CD4-positive, alpha-beta T cell treated with Interleukin-15 for 4 hours (primary cell): ENCODE data around the gene MYO3B.
"Not testable (repeated sequence)": the region's sequence is repeated elsewhere in the genome, so short reads cannot be mapped to it uniquely, and the experiment has no call there.

Experiments used
- DNase-seq: peaks from one replicate; pipeline ENCODE4 v3.0.0-alpha.2; 2020; ENCODE audit warnings: low spot score

Gene MYO3B

GRCh38 chr2:170425281-170425751 lies 247.4 kb downstream of the MYO3B start:
- DNase-seq, result no peak

GRCh38 chr2:170428868-170429267 lies 250.9 kb downstream of the MYO3B start:
- DNase-seq, result no peak

- DNase-seq, result no peak
These were observed 254.9 kb downstream of the MYO3B start for GRCh38 chr2:170432823-170433222.

- no peak for DNase-seq
These were observed 255.5 kb downstream of the MYO3B start for GRCh38 chr2:170433448-170433847.

GRCh38 chr2:170434396-170434795 lies 256.4 kb downstream of the MYO3B start:
- DNase-seq, result not testable (repeated sequence)

- no peak for DNase-seq
These were observed 257.1 kb downstream of the MYO3B start for GRCh38 chr2:170434900-170435621.

GRCh38 chr2:170436077-170436943 lies 258.4 kb downstream of the MYO3B start:
- DNase-seq, result no peak

- no peak for DNase-seq
These were observed 268.1 kb downstream of the MYO3B start for GRCh38 chr2:170446078-170446477.

- DNase-seq, result no peak
These were observed 271.1 kb downstream of the MYO3B start for GRCh38 chr2:170449034-170449433.

- DNase-seq, result no peak
These were observed 276.8 kb downstream of the MYO3B start for GRCh38 chr2:170454471-170455372.

- DNase-seq, result no peak
These were observed 277.9 kb downstream of the MYO3B start for GRCh38 chr2:170455617-170456426.

- DNase-seq, result no peak
These were observed 279.0 kb downstream of the MYO3B start for GRCh38 chr2:170456914-170457313.

GRCh38 chr2:170457742-170458141 lies 279.8 kb downstream of the MYO3B start:
- no peak for DNase-seq

- no peak for DNase-seq
These were observed 283.9 kb downstream of the MYO3B start for GRCh38 chr2:170461889-170462288.

- no peak for DNase-seq
These were observed 284.7 kb downstream of the MYO3B start for GRCh38 chr2:170462433-170463205.

- no peak for DNase-seq
These were observed 285.2 kb downstream of the MYO3B start for GRCh38 chr2:170463206-170463537.

GRCh38 chr2:170464268-170464667 lies 286.3 kb downstream of the MYO3B start:
- DNase-seq, result no peak

GRCh38 chr2:170465241-170465640 lies 287.3 kb downstream of the MYO3B start:
- no peak for DNase-seq

- DNase-seq, result no peak
These were observed 288.7 kb downstream of the MYO3B start for GRCh38 chr2:170466632-170467031.

- DNase-seq, result no peak
These were observed 289.8 kb downstream of the MYO3B start for GRCh38 chr2:170467568-170468422.
